Measurements from ENCODE around the gene PRKCZ. TPM values are rescaled to one million over a fixed set of nuclear protein-coding genes. Genes with fewer than 3 reads are reported as not detected.

The PRKCZ gene
- polyA plus RNA-seq, 1 donor, result 68.6 TPM

- no peak for DNase-seq
- peaks cover 67% of the 10 kb centered on the region for H3K4me1 ChIP-seq (ENCODE audit: control insufficient read depth, insufficient read depth, low read length)
- H3K4me3 ChIP-seq (ENCODE audit: low read length), result no peak overlapping the region
- peaks cover 5% of the 10 kb centered on the region for H3K9me3 ChIP-seq (ENCODE audit: control insufficient read depth, low read depth, low read length)
- H3K27me3 ChIP-seq (ENCODE audit: control insufficient read depth, insufficient read depth, low read length), result no peaks in the 10 kb centered on the region
- no CpG with 5 or more reads among the region's 19 CpGs for WGBS (ENCODE audit: insufficient coverage, low lambda C conversion rate)
- no peak overlapping the region for H3K27ac ChIP-seq (ENCODE audit: low read length)
- H3K36me3 ChIP-seq (ENCODE audit: control insufficient read depth, insufficient read depth, low read length), result no peaks in the 10 kb centered on the region
These were observed 160.0 kb downstream of the PRKCZ start for GRCh38 chr1:2210084-2210653.

GRCh38 chr1:2210786-2211185 lies 160.6 kb downstream of the PRKCZ start:
- no peaks in the 10 kb centered on the region for H3K36me3 ChIP-seq (ENCODE audit: control insufficient read depth, insufficient read depth, low read length)
- peaks cover 3% of the 10 kb centered on the region for H3K9me3 ChIP-seq (ENCODE audit: control insufficient read depth, low read depth, low read length)
- H3K27me3 ChIP-seq (ENCODE audit: control insufficient read depth, insufficient read depth, low read length), result no peaks in the 10 kb centered on the region
- no peak overlapping the region for H3K27ac ChIP-seq (ENCODE audit: low read length)
- no peak for DNase-seq
- no peak overlapping the region for H3K4me3 ChIP-seq (ENCODE audit: low read length)
- no CpG with 5 or more reads among the region's 13 CpGs for WGBS (ENCODE audit: insufficient coverage, low lambda C conversion rate)
- peaks cover 66% of the 10 kb centered on the region for H3K4me1 ChIP-seq (ENCODE audit: control insufficient read depth, insufficient read depth, low read length)

GRCh38 chr1:2212274-2212531 lies 162.0 kb downstream of the PRKCZ start:
- H3K4me3 ChIP-seq (ENCODE audit: low read length), result no peak overlapping the region
- WGBS (ENCODE audit: insufficient coverage, low lambda C conversion rate), result no CpG with 5 or more reads among the region's 10 CpGs
- no peak for DNase-seq

GRCh38 chr1:2212532-2213491 lies 162.6 kb downstream of the PRKCZ start:
- peak; percentile 90 to 91 for DNase-seq
- Histone ChIP-seq H3K27ac (ENCODE audit: low read length) (peak overlapping the region; percentile 98), H3K4me3 (ENCODE audit: low read length) (peak overlapping the region; percentile 38), H3K36me3 (ENCODE audit: control insufficient read depth, insufficient read depth, low read length) (no peaks in the 10 kb centered on the region), H3K4me1 (ENCODE audit: control insufficient read depth, insufficient read depth, low read length) (peaks cover 51% of the 10 kb centered on the region), H3K27me3 (ENCODE audit: control insufficient read depth, insufficient read depth, low read length) (no peaks in the 10 kb centered on the region), H3K9me3 (ENCODE audit: control insufficient read depth, low read depth, low read length) (peaks cover 8% of the 10 kb centered on the region)
- WGBS (ENCODE audit: insufficient coverage, low lambda C conversion rate), result no CpG with 5 or more reads among the region's 49 CpGs

More at GRCh38 chr1:2212274-2212531, 162.0 kb downstream of the PRKCZ start:
- H3K27me3 ChIP-seq (ENCODE audit: control insufficient read depth, insufficient read depth, low read length), result no peaks in the 10 kb centered on the region
- H3K9me3 ChIP-seq (ENCODE audit: control insufficient read depth, low read depth, low read length), result peaks cover 8% of the 10 kb centered on the region
- H3K4me1 ChIP-seq (ENCODE audit: control insufficient read depth, insufficient read depth, low read length), result peaks cover 57% of the 10 kb centered on the region
- H3K36me3 ChIP-seq (ENCODE audit: control insufficient read depth, insufficient read depth, low read length), result no peaks in the 10 kb centered on the region
- H3K27ac ChIP-seq (ENCODE audit: low read length), result peak overlapping the region; percentile 98

- DNase-seq, result peak; percentile 60 to 63
- WGBS (ENCODE audit: insufficient coverage, low lambda C conversion rate), result no CpG with 5 or more reads among the region's 32 CpGs
These were observed 163.6 kb downstream of the PRKCZ start for GRCh38 chr1:2213576-2214505.

GRCh38 chr1:2214541-2215241 lies 164.5 kb downstream of the PRKCZ start:
- DNase-seq, result peak in 1 of 2 donors; percentile 35
- Histone ChIP-seq H3K27ac (ENCODE audit: low read length) (peak overlapping the region; percentile 98), H3K9me3 (ENCODE audit: control insufficient read depth, low read depth, low read length) (peaks cover 6% of the 10 kb centered on the region), H3K4me1 (ENCODE audit: control insufficient read depth, insufficient read depth, low read length) (peaks cover 36% of the 10 kb centered on the region), H3K4me3 (ENCODE audit: low read length) (no peak overlapping the region), H3K27me3 (ENCODE audit: control insufficient read depth, insufficient read depth, low read length) (no peaks in the 10 kb centered on the region), H3K36me3 (ENCODE audit: control insufficient read depth, insufficient read depth, low read length) (no peaks in the 10 kb centered on the region)
- no CpG with 5 or more reads among the region's 21 CpGs for WGBS (ENCODE audit: insufficient coverage, low lambda C conversion rate)

More at GRCh38 chr1:2213576-2214505, 163.6 kb downstream of the PRKCZ start:
- Histone ChIP-seq H3K4me3 (ENCODE audit: low read length) (no peak overlapping the region), H3K9me3 (ENCODE audit: control insufficient read depth, low read depth, low read length) (peaks cover 6% of the 10 kb centered on the region), H3K4me1 (ENCODE audit: control insufficient read depth, insufficient read depth, low read length) (peaks cover 40% of the 10 kb centered on the region), H3K27me3 (ENCODE audit: control insufficient read depth, insufficient read depth, low read length) (no peaks in the 10 kb centered on the region), H3K36me3 (ENCODE audit: control insufficient read depth, insufficient read depth, low read length) (no peaks in the 10 kb centered on the region), H3K27ac (ENCODE audit: low read length) (peak overlapping the region; percentile 98)

GRCh38 chr1:2215329-2215728 lies 165.1 kb downstream of the PRKCZ start:
- H3K9me3 ChIP-seq (ENCODE audit: control insufficient read depth, low read depth, low read length), result peaks cover 6% of the 10 kb centered on the region
- H3K27me3 ChIP-seq (ENCODE audit: control insufficient read depth, insufficient read depth, low read length), result no peaks in the 10 kb centered on the region
- H3K4me3 ChIP-seq (ENCODE audit: low read length), result no peak overlapping the region
- peaks cover 34% of the 10 kb centered on the region for H3K4me1 ChIP-seq (ENCODE audit: control insufficient read depth, insufficient read depth, low read length)
- H3K27ac ChIP-seq (ENCODE audit: low read length), result no peak overlapping the region
- no peak for DNase-seq
- no CpG with 5 or more reads among the region's 14 CpGs for WGBS (ENCODE audit: insufficient coverage, low lambda C conversion rate)
- no peaks in the 10 kb centered on the region for H3K36me3 ChIP-seq (ENCODE audit: control insufficient read depth, insufficient read depth, low read length)

- no peak for DNase-seq
- peaks cover 6% of the 10 kb centered on the region for H3K9me3 ChIP-seq (ENCODE audit: control insufficient read depth, low read depth, low read length)
- H3K27me3 ChIP-seq (ENCODE audit: control insufficient read depth, insufficient read depth, low read length), result no peaks in the 10 kb centered on the region
- H3K27ac ChIP-seq (ENCODE audit: low read length), result no peak overlapping the region
- no peak overlapping the region for H3K4me3 ChIP-seq (ENCODE audit: low read length)
- no peaks in the 10 kb centered on the region for H3K36me3 ChIP-seq (ENCODE audit: control insufficient read depth, insufficient read depth, low read length)
- WGBS (ENCODE audit: insufficient coverage, low lambda C conversion rate), result no CpG with 5 or more reads among the region's 25 CpGs
- peaks cover 34% of the 10 kb centered on the region for H3K4me1 ChIP-seq (ENCODE audit: control insufficient read depth, insufficient read depth, low read length)
These were observed 165.9 kb downstream of the PRKCZ start for GRCh38 chr1:2215909-2216766.

- Histone ChIP-seq H3K36me3 (ENCODE audit: control insufficient read depth, insufficient read depth, low read length) (no peaks in the 10 kb centered on the region), H3K4me3 (ENCODE audit: low read length) (no peak overlapping the region), H3K4me1 (ENCODE audit: control insufficient read depth, insufficient read depth, low read length) (peaks cover 34% of the 10 kb centered on the region), H3K9me3 (ENCODE audit: control insufficient read depth, low read depth, low read length) (peaks cover 6% of the 10 kb centered on the region), H3K27me3 (ENCODE audit: control insufficient read depth, insufficient read depth, low read length) (no peaks in the 10 kb centered on the region), H3K27ac (ENCODE audit: low read length) (no peak overlapping the region)
- 92% methylated on average over 2 of the region's 7 CpGs for WGBS (ENCODE audit: insufficient coverage, low lambda C conversion rate)
- DNase-seq, result no peak
These were observed 166.5 kb downstream of the PRKCZ start for GRCh38 chr1:2216767-2217058.

All from large intestine (tissue), 3 donors.